HUES6 (cell line): ENCODE measurements around the gene SDHD.
A peak's percentile ranks its signal among the peaks of the same experiment; 100 is the strongest.
"Not testable (repeated sequence)": the region's sequence is repeated elsewhere in the genome, so short reads cannot be mapped to it uniquely, and the experiment has no call there.

Experiments
- H3K27ac ChIP-seq: 2 replicates; pipeline ENCODE4 v1.7.0; 2013; ENCODE audit warnings: low read depth, mild to moderate bottlenecking, low read length, inconsistent platforms
- H3K27me3 ChIP-seq: 2 replicates; pipeline ENCODE4 v1.6.1; 2013; ENCODE audit warnings: low read length; ENCODE audit not compliant: control insufficient read depth, insufficient read depth
- H3K36me3 ChIP-seq: 2 replicates; pipeline ENCODE4 v1.6.1; 2013; ENCODE audit warnings: low read length; ENCODE audit not compliant: control insufficient read depth, insufficient read depth
- H3K4me1 ChIP-seq: 2 replicates; pipeline ENCODE4 v1.6.1; 2013; ENCODE audit warnings: low read length; ENCODE audit not compliant: control insufficient read depth, insufficient read depth
- H3K4me3 ChIP-seq: 2 replicates; pipeline ENCODE4 v1.5.1; 2013; ENCODE audit warnings: low read depth, low read length
- H3K9ac ChIP-seq: one replicate; pipeline ENCODE4 v1.6.1; 2013; ENCODE audit warnings: mild to moderate bottlenecking, low read length
- H3K9me3 ChIP-seq: 2 replicates; pipeline ENCODE4 v1.6.1; 2013; ENCODE audit warnings: low read depth, low read length; ENCODE audit not compliant: control insufficient read depth, insufficient read depth

The SDHD gene

DNA sequence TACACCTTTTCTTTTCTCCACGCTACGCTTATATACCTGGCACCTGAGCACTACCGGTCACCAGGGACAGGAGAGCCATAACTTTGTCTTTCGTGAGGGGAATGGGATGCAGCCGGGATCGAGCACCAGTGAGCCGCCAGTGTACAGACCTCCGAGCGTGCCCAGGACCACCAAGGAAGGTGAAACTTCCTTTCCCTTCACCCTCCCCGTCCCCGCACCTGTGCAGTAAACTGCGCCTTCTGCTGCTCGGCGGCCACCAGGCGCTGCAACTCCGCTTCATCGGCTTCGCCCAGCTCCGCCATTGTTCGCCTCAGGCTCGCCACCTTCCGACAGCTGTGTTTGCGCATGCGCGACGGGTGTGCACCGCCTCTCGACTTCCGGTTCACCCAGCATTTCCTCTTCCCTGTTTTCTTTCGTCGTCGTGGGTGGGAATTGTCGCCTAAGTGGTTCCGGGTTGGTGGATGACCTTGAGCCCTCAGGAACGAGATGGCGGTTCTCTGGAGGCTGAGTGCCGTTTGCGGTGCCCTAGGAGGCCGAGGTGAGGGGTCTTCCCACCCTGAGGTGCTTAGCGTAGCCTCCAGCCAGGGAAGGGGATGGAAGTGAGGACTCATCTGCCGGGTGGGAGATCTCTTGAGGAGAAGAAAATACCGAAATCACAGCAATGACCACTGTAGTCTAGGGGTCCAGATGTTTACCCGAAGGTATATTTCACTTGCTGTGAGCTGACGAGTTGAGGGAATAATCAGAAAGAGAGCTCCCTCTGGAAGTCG is at the start of gene SDHD, which contains the start of gene TIMM8B:
SDHD (plus strand) TSS at position 452 of the 770 bp plus-strand sequence; CDS start at position 487, 35 bp downstream.
TIMM8B (minus strand) TSS at position 335 of the 770 bp plus-strand sequence; CDS start at position 302, 33 bp downstream.
- no peaks in the 10 kb centered on the region for H3K9me3 ChIP-seq
- H3K27ac ChIP-seq: peak within 1 kb of the TSS; percentile 27; the same call in 1 of the 2 replicates
- no peaks in the 10 kb centered on the region; the same call in 1 of the 2 replicates for H3K4me1 ChIP-seq
- no peaks in the 10 kb centered on the region for H3K27me3 ChIP-seq
- H3K4me3 ChIP-seq: peak within 1 kb of the TSS; percentile 84
- H3K9ac ChIP-seq: peak within 1 kb of the TSS; percentile 93
- H3K36me3 ChIP-seq: peaks cover 80% of the 10 kb centered on the region

DNA sequence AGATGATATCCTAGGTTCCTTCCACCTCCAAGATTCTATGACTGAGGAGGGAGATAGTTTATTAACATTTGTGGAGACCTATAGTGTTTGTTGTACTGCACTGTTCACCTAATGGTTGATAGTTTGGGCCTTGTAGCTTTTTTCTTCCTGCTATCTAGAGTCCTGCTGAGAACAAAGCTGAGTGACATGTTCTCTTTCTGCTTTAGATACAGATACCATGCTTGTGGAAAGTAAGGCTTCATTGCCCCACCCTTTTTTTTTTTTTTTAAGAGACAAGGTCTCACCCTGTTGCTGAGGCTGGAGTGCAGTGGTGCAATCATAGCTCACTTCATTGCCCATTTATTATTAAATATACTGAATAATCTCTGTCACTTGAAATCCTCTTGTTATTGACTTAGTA is 49.1 kb upstream of the SDHD start:
- H3K27me3 ChIP-seq: no peaks in the 10 kb centered on the region
- H3K4me1 ChIP-seq: no peaks in the 10 kb centered on the region
- H3K36me3 ChIP-seq: peaks cover 72% of the 10 kb centered on the region
- H3K9ac ChIP-seq: no peak overlapping the region
- no peaks in the 10 kb centered on the region for H3K9me3 ChIP-seq
- no peak overlapping the region for H3K4me3 ChIP-seq
- H3K27ac ChIP-seq: no peak overlapping the region

DNA sequence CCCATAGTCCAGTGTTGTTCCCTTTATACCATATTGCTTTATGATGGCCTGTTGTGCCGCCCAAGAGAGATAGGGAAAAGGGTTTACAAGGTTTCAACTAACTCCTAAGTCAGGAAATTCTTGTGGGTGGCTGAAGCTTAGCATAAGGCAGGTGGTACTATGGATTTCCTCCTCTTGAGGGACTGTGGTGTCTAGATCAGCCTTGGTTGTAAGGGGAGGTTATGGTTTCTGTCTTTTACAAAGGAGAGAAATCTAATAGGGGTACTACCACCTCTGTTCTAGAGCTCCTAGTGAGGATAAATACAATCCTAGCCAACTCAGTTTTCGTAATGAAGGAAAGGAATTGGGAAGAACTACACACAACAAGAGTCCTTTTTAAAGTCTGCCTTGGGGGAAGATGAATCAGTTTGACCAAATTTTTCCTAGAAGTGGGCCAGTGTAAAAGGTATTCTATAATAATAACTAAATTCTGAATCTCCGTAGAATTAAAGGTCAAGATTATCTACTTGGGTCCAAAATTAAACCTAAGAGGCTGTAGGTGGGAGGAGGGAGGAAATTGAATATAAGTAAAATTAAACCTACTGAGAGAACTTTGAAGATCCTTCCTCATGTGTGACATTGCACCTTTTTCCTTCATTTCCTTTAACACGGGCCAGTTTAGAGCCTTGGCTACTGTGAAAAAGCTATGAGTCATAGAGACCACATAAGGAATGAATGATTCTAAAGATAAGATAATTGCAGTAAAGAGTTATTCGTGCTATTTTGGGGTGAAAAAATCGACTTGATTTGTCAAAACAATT is 44.3 kb upstream of the SDHD start:
- peaks cover 78% of the 10 kb centered on the region for H3K36me3 ChIP-seq
- no peaks in the 10 kb centered on the region for H3K9me3 ChIP-seq
- H3K27ac ChIP-seq: no peak overlapping the region

DNA sequence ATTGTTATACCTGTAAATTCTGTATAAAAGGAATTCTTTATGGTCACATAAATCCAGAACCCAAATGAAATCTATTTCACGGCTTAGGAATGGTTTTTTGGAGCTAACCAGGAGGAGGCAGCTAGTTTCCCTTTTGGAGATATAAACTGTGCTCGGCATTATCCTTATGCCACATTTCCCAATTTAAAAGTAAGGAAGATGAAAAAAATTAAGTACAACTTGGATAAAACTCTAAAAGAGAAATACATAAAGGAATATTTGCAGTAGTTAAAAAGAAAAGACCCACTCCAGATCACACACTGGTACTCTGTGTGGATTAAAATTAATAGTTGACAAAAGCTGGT is 43.7 kb upstream of the SDHD start:
- Histone ChIP-seq H3K27ac (no peak overlapping the region), H3K9ac (no peak overlapping the region), H3K4me3 (no peak overlapping the region), H3K36me3 (peaks cover 73% of the 10 kb centered on the region), H3K27me3 (no peaks in the 10 kb centered on the region), H3K4me1 (no peaks in the 10 kb centered on the region), H3K9me3 (no peaks in the 10 kb centered on the region)

More for the DNA sequence above, 44.3 kb upstream of the SDHD start:
- Histone ChIP-seq H3K9ac (no peak overlapping the region), H3K27me3 (no peaks in the 10 kb centered on the region), H3K4me1 (no peaks in the 10 kb centered on the region), H3K4me3 (no peak overlapping the region)

DNA sequence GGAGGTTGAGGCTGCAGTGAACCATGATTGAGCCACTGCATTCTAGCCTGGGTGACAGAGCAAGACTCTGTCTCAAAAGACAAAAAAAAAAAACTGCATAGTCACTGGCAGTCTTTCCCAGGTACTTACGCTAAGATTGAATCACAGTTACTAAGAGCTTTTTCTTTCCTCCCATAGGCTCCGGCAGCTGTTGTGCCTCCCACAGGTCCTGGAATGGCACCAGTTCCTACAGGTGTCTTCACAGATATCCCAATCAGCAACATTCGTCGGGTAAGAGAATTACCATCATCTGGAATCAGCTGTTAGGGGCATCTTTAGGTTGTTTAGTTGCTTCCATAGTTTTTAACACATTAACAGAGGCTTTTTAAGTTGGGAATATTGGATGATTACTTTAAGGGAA is 41.7 kb upstream of the SDHD start:
- H3K9me3 ChIP-seq: no peaks in the 10 kb centered on the region
- no peaks in the 10 kb centered on the region for H3K27me3 ChIP-seq
- H3K4me3 ChIP-seq: no peak overlapping the region
- no peak overlapping the region for H3K9ac ChIP-seq
- H3K4me1 ChIP-seq: no peaks in the 10 kb centered on the region
- peaks cover 75% of the 10 kb centered on the region for H3K36me3 ChIP-seq
- H3K27ac ChIP-seq: no peak overlapping the region

DNA sequence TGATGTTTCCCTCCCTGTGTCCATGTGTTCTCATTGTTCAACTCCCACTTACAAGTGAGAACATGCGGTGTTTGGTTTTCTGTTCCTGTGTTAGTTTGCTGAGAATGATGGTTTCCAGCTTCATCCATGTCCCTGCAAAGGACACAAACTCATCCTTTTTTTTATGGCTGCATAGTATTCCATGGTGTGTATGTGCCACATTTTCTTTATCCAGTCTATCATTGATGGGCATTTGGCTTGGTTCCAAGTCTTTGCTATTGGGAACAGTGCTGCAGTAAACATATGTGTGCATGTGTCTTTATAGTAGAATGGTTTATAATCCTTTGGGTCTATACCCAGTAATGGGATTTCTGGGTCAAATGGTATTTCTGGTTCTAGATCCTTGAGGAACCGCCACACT is 40.0 kb upstream of the SDHD start:
- H3K9ac ChIP-seq, H3K9me3 ChIP-seq, H3K27ac ChIP-seq, H3K4me1 ChIP-seq, H3K4me3 ChIP-seq, H3K27me3 ChIP-seq: not testable (repeated sequence)
- peaks cover 77% of the 10 kb centered on the region for H3K36me3 ChIP-seq

DNA sequence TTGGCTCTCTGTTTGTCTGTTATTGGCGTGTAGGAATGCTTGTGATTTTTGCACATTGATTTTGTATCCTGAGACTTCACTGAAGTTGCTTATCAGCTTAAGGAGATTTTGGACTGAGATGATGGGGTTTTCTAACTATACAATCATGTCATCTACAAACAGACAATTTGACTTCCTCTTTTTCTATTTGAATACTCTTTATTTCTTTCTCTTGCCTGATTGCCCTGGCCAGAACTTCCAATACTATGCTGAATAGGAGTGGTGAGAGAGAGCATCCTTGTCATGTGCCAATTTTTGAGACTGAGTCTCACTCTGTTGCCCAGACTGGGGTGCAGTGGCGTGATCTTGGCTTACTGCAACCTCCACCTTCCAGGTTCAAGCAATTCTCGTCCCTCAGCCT is 38.4 kb upstream of the SDHD start:
- H3K4me1 ChIP-seq, H3K4me3 ChIP-seq, H3K9ac ChIP-seq, H3K27me3 ChIP-seq, H3K27ac ChIP-seq, H3K9me3 ChIP-seq: not testable (repeated sequence)
- H3K36me3 ChIP-seq: peaks cover 81% of the 10 kb centered on the region

DNA sequence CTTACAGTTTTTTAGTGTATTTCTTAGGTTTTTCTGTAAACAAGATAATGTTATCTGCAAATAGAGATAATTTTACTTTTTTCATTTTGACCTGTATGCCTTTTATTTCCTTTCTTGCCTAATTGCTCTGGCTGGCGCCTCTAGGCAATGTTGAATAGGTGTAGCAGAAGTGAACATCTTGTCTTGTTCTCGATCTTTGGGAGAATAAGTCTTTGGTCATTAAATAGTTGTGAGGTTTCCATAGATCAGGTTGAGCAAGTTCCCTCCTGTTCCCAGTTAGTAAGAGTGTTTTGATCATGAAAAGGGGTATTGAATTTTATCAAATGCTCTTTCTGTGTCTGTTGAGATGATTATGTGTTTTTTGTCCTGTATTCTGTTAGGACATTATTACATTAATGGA is 36.9 kb upstream of the SDHD start:
- Histone ChIP-seq H3K9ac (no peak overlapping the region), H3K9me3 (no peaks in the 10 kb centered on the region), H3K4me1 (no peaks in the 10 kb centered on the region), H3K27ac (no peak overlapping the region), H3K27me3 (no peaks in the 10 kb centered on the region), H3K36me3 (peaks cover 78% of the 10 kb centered on the region), H3K4me3 (no peak overlapping the region)

DNA sequence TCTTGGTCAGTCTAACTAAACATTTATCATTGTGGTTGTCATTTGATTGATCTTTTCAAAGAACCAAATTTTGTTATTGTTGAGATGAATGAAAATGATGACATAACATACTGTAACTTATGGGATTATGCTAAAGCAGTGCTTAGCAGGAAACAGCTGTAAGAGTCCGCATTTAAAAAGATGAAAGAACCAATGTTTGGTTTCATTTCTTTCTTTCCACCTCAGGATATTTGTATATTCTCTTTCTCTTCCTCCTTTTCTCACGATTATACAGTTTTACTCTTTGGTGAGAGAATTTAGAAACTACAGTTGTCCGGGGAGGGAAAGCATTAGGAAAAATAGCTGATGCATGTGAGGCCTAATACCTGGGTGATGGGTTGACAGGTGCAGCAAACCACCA is 36.0 kb upstream of the SDHD start:
- Histone ChIP-seq H3K27ac (no peak overlapping the region), H3K9ac (no peak overlapping the region), H3K4me1 (no peaks in the 10 kb centered on the region), H3K4me3 (no peak overlapping the region), H3K9me3 (no peaks in the 10 kb centered on the region), H3K27me3 (no peaks in the 10 kb centered on the region), H3K36me3 (peaks cover 74% of the 10 kb centered on the region)

DNA sequence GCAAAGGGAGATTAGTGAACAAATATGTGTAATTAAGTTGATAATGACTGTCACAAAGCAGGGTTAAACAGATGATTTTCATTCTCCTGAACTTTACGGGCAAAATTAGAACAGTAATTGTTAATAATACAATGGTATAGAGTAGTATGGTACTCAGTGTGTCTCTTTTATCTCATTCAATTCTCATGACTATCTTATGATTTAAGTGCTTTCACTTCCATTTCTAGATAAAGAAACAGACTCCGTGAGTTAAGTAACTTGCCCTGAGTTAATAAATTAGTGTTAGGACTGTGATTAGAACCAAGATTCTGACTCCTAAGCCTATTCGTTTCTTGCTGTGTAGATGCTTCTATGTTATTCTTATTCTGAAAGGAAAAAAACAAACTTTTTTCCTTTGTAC is 34.9 kb upstream of the SDHD start:
- no peaks in the 10 kb centered on the region for H3K9me3 ChIP-seq
- no peaks in the 10 kb centered on the region for H3K4me1 ChIP-seq
- peaks cover 76% of the 10 kb centered on the region for H3K36me3 ChIP-seq

DNA sequence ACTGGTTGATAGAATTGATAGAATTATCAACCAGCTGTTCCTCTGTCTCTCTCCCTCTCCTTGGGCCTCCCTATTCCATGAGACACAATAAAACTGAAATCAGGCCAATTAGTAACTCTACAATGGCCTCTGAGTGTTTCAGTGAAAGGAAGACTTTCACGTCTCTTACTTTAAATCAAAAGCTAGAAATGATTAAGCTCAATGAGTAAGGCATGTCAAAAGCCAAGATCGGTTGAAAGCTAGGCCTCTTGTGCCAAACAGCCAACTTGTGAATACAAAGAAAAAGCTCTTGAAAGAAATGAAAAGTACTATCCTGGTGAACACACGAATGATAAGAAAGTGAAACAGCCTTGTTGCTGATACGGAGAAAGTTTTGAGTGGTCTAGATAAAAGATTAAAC is 29.5 kb upstream of the SDHD start:
- H3K9me3 ChIP-seq: no peaks in the 10 kb centered on the region
- H3K27ac ChIP-seq: no peak overlapping the region
- no peak overlapping the region for H3K4me3 ChIP-seq
- H3K9ac ChIP-seq: no peak overlapping the region
- H3K4me1 ChIP-seq: no peaks in the 10 kb centered on the region
- H3K36me3 ChIP-seq: peaks cover 83% of the 10 kb centered on the region
- H3K27me3 ChIP-seq: no peaks in the 10 kb centered on the region

More for the DNA sequence above, 34.9 kb upstream of the SDHD start:
- Histone ChIP-seq H3K4me3 (no peak overlapping the region), H3K9ac (no peak overlapping the region), H3K27ac (no peak overlapping the region), H3K27me3 (no peaks in the 10 kb centered on the region)
